ENCODE data around the gene RPS15.

The RPS15 gene

GRCh38 chr19:1420590-1420989 is 17.6 kb upstream of the RPS15 start:
- DNase-seq (ENCODE audit: low spot score) = no peak

GRCh38 chr19:1421218-1421957 is 16.8 kb upstream of the RPS15 start:
- no peak for DNase-seq (ENCODE audit: low spot score)

GRCh38 chr19:1421958-1422305 is 16.3 kb upstream of the RPS15 start:
- no peak for DNase-seq (ENCODE audit: low spot score)

- DNase-seq (ENCODE audit: low spot score) = no peak
Observed at GRCh38 chr19:1422360-1422759, 15.8 kb upstream of the RPS15 start.

- DNase-seq (ENCODE audit: low spot score) = no peak
Observed at GRCh38 chr19:1422943-1423342, 15.3 kb upstream of the RPS15 start.

GRCh38 chr19:1423436-1424191 is 14.6 kb upstream of the RPS15 start:
- no peak for DNase-seq (ENCODE audit: low spot score)

- DNase-seq (ENCODE audit: low spot score) = peak; percentile 91
Observed at GRCh38 chr19:1424192-1424955, 13.8 kb upstream of the RPS15 start.

GRCh38 chr19:1425102-1425837 is 12.9 kb upstream of the RPS15 start:
- no peak for DNase-seq (ENCODE audit: low spot score)

GRCh38 chr19:1425902-1426301 is 12.3 kb upstream of the RPS15 start:
- no peak for DNase-seq (ENCODE audit: low spot score)

GRCh38 chr19:1426736-1427135 is 11.5 kb upstream of the RPS15 start:
- DNase-seq (ENCODE audit: low spot score) = no peak

- DNase-seq (ENCODE audit: low spot score) = no peak
Observed at GRCh38 chr19:1427221-1427920, 10.8 kb upstream of the RPS15 start.

GRCh38 chr19:1428738-1429391 is 9.3 kb upstream of the RPS15 start:
- no peak for DNase-seq (ENCODE audit: low spot score)

GRCh38 chr19:1429750-1430149 is 8.4 kb upstream of the RPS15 start:
- no peak for DNase-seq (ENCODE audit: low spot score)

GRCh38 chr19:1430246-1430645 is 8.0 kb upstream of the RPS15 start:
- no peak for DNase-seq (ENCODE audit: low spot score)

- no peak for DNase-seq (ENCODE audit: low spot score)
Observed at GRCh38 chr19:1431759-1432506, 6.3 kb upstream of the RPS15 start.

- DNase-seq (ENCODE audit: low spot score) = no peak
Observed at GRCh38 chr19:1432507-1432887, 5.7 kb upstream of the RPS15 start.

- DNase-seq (ENCODE audit: low spot score) = no peak
Observed at GRCh38 chr19:1433119-1434039, 4.8 kb upstream of the RPS15 start.

GRCh38 chr19:1434040-1434366 is 4.2 kb upstream of the RPS15 start:
- DNase-seq (ENCODE audit: low spot score) = no peak

- DNase-seq (ENCODE audit: low spot score) = no peak
Observed at GRCh38 chr19:1434577-1435060, 3.6 kb upstream of the RPS15 start.

Data from HuH-7.5 (cell line).